Memory B cell (primary cell): ENCODE data around the gene DIP2C.
A peak's percentile ranks its signal among the peaks of the same experiment; 100 is the strongest.

Source experiments
- ATAC-seq: fragments of 150-1000 bp; cut with Tn5 transposase; 2 replicates; pipeline ENCODE4 v1.10.0; 2021; ENCODE audit warnings: low read depth, mild to moderate bottlenecking, moderate library complexity
- DNase-seq, 2 donors: peaks; one replicate each; pipeline ENCODE4 v3.0.0; 2022; ENCODE audit warnings: low spot score in 2 of 2
- H3K27ac Mint-ChIP-seq: one replicate; pipeline ENCODE4 v1.8.0; 2022; ENCODE audit warnings: mild to moderate bottlenecking, moderate library complexity, mixed read lengths
- H3K27me3 Mint-ChIP-seq: one replicate; pipeline ENCODE4 v1.8.0; 2022; ENCODE audit warnings: mixed read lengths
- H3K36me3 Mint-ChIP-seq: one replicate; pipeline ENCODE4 v1.8.0; 2022; ENCODE audit warnings: mild to moderate bottlenecking, mixed read lengths
- H3K4me1 Mint-ChIP-seq: one replicate; pipeline ENCODE4 v1.8.0; 2022; ENCODE audit warnings: mixed read lengths
- H3K4me3 Mint-ChIP-seq: one replicate; pipeline ENCODE4 v1.8.0; 2022; ENCODE audit warnings: mild to moderate bottlenecking, moderate library complexity, mixed read lengths
- H3K9me3 Mint-ChIP-seq: one replicate; pipeline ENCODE4 v1.8.0; 2022; ENCODE audit warnings: mixed read lengths

Gene DIP2C

DNA sequence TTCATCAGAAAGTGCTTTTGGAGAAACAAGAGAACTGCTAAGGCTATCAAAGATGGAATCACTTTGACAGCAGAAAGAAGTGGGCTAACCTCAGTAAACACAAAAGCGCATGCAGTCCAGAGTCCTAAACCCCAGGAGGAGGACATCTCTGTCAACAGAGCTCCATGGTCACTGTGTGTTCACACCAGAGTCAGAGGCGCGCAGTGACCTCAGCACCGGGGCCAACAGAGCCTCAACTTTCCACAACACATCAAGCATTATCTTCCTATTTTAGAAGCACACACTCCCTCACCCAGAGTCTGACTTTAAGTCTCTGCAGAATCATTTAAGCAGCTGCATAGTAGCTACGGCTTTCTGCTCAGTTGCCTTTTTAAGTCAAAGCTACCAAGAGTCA lies 195.3 kb downstream of the DIP2C start:
- Mint-ChIP-seq H3K4me3 (no peak overlapping the region), H3K36me3 (no peaks in the 10 kb centered on the region), H3K4me1 (no peaks in the 10 kb centered on the region), H3K27ac (no peak overlapping the region), H3K9me3 (no peaks in the 10 kb centered on the region), H3K27me3 (peaks cover 21% of the 10 kb centered on the region)
- no peak for DNase-seq
- no peak for ATAC-seq

DNA sequence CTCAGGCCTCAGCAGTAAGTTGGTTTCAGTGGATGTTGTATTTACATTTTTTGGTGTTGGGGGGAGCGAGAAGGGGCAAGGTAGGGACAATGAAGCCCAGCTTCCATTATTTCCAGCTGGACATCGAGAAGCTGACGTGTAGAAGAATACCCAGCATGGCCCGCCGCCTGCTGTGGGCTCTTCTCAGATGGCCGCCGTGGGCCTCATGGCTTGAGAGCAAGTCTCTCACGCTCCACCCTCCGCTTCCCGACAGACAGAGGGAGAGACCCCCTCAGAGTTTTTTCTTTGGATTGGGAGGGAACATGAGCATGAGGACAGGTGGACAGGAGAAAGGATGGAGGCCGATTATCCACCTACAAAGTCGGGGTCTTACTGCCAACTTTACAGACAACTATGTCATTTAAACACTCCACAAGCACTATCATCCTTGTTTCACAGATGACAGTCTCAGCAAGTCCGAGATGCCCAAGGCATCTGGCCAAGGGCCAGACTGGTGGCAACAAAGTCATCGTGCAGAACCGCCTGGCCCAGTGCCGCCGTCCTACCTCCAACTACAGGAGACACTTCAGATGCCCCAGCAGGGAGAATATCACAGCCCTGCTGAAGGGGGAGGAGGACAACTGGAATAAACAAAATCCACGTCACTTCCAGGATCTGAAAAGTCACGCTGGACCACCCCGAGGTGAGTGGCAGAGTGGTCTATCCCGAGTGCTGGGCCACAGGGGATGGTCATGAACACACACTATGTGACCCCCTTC lies 195.9 kb downstream of the DIP2C start:
- no peaks in the 10 kb centered on the region for H3K9me3 Mint-ChIP-seq
- H3K4me3 Mint-ChIP-seq, result no peak overlapping the region
- DNase-seq (no peak), ATAC-seq (no peak)
- H3K27me3 Mint-ChIP-seq, result peaks cover 23% of the 10 kb centered on the region
- no peaks in the 10 kb centered on the region for H3K4me1 Mint-ChIP-seq
- H3K27ac Mint-ChIP-seq, result no peak overlapping the region
- no peaks in the 10 kb centered on the region for H3K36me3 Mint-ChIP-seq

DNA sequence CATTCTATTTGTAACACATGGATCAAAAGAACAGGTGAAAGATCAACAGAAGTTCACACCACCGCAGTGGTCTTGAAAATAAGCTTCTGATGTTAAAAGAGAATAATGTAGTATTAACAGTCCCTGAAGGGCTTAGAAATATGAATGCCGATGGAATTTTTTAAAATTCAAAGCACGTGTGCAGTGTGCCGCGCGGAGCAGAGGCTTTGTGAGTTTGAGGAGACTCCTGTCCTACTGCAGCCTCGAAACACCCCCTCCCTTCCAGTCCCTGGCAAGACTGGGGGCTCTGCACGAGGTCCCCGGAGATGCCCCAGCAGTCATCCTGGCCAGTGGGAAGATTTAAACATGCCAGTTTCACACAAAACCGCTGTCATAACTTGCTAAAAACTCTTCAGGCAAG lies 196.6 kb downstream of the DIP2C start:
- no peak for DNase-seq
- ATAC-seq, result no peak
- no peaks in the 10 kb centered on the region for H3K9me3 Mint-ChIP-seq
- H3K27ac Mint-ChIP-seq, result no peak overlapping the region
- no peaks in the 10 kb centered on the region for H3K4me1 Mint-ChIP-seq
- peaks cover 21% of the 10 kb centered on the region for H3K27me3 Mint-ChIP-seq
- no peaks in the 10 kb centered on the region for H3K36me3 Mint-ChIP-seq
- H3K4me3 Mint-ChIP-seq, result no peak overlapping the region

- no peaks in the 10 kb centered on the region for H3K4me1 Mint-ChIP-seq
- no peak for ATAC-seq
Observed at GRCh38 chr10:491667-492424, 197.6 kb downstream of the DIP2C start.

DNA sequence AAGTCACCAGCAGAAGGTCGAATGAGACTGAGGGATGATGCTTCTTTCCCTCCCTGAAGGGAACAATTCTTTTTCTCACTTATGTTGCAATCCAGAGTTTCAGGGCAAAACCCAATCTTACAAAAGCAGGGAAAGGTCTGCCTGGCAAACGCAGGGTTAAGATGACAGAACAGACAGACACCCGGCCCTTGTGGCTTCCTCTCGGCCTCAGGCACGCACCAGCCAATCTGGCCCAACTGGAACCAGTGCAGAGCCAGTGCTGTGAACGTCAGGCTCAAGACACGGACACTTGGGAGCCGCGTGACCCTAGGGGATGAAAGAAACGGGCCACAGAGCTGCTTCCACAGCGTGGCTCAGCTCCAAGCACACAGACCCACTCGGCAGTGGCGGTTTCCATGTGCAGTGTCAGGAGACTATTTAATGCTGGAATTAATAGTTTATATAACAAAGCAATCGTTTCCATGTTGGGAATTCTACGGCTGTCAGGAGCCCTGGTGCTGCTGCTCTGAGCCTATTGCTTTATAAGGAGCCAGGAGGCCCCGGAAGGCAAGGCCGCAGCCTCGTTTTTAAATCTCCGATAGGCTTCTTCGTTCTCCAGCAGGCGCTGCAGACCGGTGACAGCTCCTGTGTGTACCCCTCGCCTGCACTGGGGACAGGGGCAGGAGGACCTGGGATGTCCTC lies 198.4 kb downstream of the DIP2C start:
- H3K27me3 Mint-ChIP-seq, result peaks cover 21% of the 10 kb centered on the region
- no peaks in the 10 kb centered on the region for H3K36me3 Mint-ChIP-seq
- H3K27ac Mint-ChIP-seq, result no peak overlapping the region
- ATAC-seq (no peak), DNase-seq (no peak)
- H3K4me1 Mint-ChIP-seq, result no peaks in the 10 kb centered on the region
- H3K9me3 Mint-ChIP-seq, result no peaks in the 10 kb centered on the region
- H3K4me3 Mint-ChIP-seq, result no peak overlapping the region

More at GRCh38 chr10:491667-492424, 197.6 kb downstream of the DIP2C start:
- Mint-ChIP-seq H3K9me3 (no peaks in the 10 kb centered on the region), H3K27ac (no peak overlapping the region), H3K27me3 (peaks cover 21% of the 10 kb centered on the region), H3K36me3 (no peaks in the 10 kb centered on the region), H3K4me3 (no peak overlapping the region)
- DNase-seq, result no peak

DNA sequence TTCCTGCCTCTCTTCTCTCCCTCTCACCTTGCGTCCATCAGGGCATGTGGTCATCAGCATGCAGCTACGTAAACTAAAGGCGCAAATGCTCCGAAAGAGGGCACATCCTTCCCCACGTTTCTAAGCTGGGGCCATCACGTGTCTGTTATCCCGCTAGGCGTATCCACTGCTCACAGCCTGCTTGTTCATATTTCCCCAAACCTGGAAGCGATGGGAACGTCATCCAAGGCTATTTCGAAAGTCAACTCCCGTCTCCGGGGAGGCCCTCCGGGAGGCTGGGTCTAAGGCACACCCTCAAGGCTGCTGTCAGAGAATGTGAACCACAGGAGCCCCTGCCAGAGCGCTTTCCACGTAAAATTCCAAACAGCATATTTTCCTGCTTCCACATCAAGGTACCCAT lies 199.2 kb downstream of the DIP2C start:
- Mint-ChIP-seq H3K4me3 (no peak overlapping the region), H3K4me1 (peaks cover 1% of the 10 kb centered on the region), H3K27ac (no peak overlapping the region), H3K36me3 (no peaks in the 10 kb centered on the region), H3K9me3 (no peaks in the 10 kb centered on the region), H3K27me3 (peaks cover 21% of the 10 kb centered on the region)
- DNase-seq, result no peak
- no peak for ATAC-seq

DNA sequence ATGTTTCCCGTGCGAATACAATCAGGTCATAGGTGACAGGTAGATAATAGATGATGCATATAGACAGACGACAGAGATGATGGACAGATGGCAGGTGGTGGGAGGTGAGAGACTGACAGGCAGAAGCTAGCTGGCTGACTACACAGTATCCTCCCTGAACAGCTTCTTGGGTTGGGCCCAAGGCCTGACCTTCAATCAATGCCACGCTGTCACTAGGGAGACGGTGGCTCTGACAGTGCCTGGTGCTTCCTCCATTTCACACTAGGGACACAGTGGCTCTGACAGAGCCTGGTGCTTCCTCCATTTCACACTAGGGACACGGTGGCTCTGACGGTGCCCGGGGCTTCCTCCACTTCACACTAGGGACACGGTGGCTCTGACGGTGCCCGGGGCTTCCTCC lies 200.1 kb downstream of the DIP2C start:
- DNase-seq (no peak), ATAC-seq (no peak)
- Mint-ChIP-seq H3K4me3 (no peak overlapping the region), H3K27me3 (peaks cover 19% of the 10 kb centered on the region), H3K4me1 (peaks cover 4% of the 10 kb centered on the region), H3K27ac (no peak overlapping the region), H3K36me3 (no peaks in the 10 kb centered on the region), H3K9me3 (no peaks in the 10 kb centered on the region)

GRCh38 chr10:488933-489215 lies 200.6 kb downstream of the DIP2C start:
- DNase-seq, result no peak
- Mint-ChIP-seq H3K4me1 (peaks cover 4% of the 10 kb centered on the region), H3K27ac (no peak overlapping the region), H3K36me3 (no peaks in the 10 kb centered on the region), H3K9me3 (no peaks in the 10 kb centered on the region), H3K4me3 (no peak overlapping the region), H3K27me3 (peaks cover 16% of the 10 kb centered on the region)
- no peak for ATAC-seq

DNA sequence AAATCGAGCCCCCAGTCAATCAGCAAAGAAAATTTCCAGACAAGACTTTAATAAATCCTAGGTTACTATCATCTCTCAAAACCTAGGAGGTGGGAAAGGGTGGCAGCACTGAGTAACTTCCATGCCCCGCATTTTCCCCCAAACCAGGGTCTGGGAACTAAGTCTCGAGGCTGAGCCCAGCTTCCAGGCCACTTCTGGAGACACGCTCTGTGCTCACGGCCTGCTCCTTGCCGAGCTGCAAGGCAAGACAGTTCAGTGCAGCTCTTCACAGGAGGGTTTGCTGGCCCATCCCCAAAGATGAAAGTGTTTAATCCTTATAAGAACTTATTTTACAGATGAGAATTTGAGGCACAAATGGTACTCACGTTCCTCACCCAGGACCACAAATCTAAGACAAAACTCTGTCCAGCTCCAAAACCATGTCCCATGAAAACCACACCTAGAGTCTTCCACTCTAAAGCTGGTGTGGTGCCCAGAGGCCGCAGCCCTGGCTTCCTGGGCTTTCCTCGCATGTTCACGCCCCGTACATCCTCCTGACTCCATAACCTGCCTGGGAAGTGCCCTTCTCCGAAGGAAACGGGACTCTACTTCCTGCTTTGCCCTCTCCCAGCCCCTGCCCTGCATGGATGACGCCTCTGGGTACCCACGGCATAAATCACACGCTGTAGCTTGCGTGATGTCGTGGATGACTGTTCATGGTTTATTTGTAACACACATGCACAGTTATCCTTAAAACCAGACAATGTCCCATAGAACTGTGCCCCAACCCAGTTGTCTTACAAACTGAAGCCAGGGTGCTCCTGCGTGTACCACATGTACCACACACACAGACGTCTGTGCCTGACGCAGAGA lies 201.2 kb downstream of the DIP2C start:
- H3K27ac Mint-ChIP-seq, result no peak overlapping the region
- no peak for ATAC-seq
- H3K36me3 Mint-ChIP-seq, result no peaks in the 10 kb centered on the region
- no peaks in the 10 kb centered on the region for H3K9me3 Mint-ChIP-seq
- H3K4me1 Mint-ChIP-seq, result peaks cover 4% of the 10 kb centered on the region
- H3K4me3 Mint-ChIP-seq, result no peak overlapping the region
- H3K27me3 Mint-ChIP-seq, result peaks cover 16% of the 10 kb centered on the region
- no peak for DNase-seq

GRCh38 chr10:486666-487322 lies 202.7 kb downstream of the DIP2C start:
- no peak overlapping the region for H3K4me3 Mint-ChIP-seq
- no peaks in the 10 kb centered on the region for H3K36me3 Mint-ChIP-seq
- no peak overlapping the region for H3K27ac Mint-ChIP-seq
- DNase-seq, result no peak
- H3K9me3 Mint-ChIP-seq, result no peaks in the 10 kb centered on the region
- no peak for ATAC-seq
- peaks cover 4% of the 10 kb centered on the region for H3K4me1 Mint-ChIP-seq
- H3K27me3 Mint-ChIP-seq, result peaks cover 9% of the 10 kb centered on the region

GRCh38 chr10:486206-486605 lies 203.3 kb downstream of the DIP2C start:
- no peak for DNase-seq
- Mint-ChIP-seq H3K36me3 (no peaks in the 10 kb centered on the region), H3K4me1 (peaks cover 4% of the 10 kb centered on the region), H3K27ac (no peak overlapping the region), H3K9me3 (no peaks in the 10 kb centered on the region), H3K27me3 (peaks cover 9% of the 10 kb centered on the region), H3K4me3 (no peak overlapping the region)
- no peak for ATAC-seq

GRCh38 chr10:485776-486175 lies 203.7 kb downstream of the DIP2C start:
- H3K9me3 Mint-ChIP-seq, result no peaks in the 10 kb centered on the region
- no peaks in the 10 kb centered on the region for H3K36me3 Mint-ChIP-seq
- DNase-seq (no peak), ATAC-seq (no peak)
- peaks cover 9% of the 10 kb centered on the region for H3K27me3 Mint-ChIP-seq
- H3K27ac Mint-ChIP-seq, result no peak overlapping the region
- H3K4me1 Mint-ChIP-seq, result peaks cover 4% of the 10 kb centered on the region
- H3K4me3 Mint-ChIP-seq, result no peak overlapping the region

DNA sequence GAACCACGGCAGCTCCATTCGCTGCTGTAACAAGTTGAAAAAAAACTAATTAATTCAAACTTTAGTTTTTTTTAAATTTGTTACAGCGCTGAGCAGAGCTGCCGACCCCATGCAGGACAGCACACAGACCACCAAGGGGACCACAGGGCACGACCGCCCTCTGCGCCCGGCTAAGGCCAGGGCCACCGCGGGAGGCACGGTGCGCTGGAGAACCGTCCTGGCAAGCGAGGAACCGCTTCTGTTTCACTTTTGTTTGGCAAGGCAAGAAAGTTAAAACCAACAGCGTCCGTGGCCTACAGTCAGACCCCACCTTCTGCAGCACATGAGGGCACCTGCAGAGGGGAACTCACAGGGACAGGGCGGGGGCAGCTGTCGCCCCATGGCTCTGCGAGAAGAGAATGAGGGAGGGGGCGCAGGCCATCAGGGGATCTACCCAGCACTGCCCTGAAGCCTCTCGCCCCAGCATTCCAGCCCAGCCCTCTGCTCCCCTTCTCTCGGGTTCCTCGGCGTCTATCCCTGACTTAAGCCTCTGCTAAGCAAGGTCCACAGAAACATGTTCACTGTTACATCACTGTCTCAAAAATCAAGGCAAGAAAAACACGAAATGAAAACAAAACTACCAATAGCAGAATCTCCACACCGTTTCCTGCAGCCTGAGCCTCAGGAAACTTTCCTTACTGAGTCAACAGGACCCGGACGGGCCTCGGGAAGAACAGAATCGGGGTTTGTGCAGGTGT lies 204.4 kb downstream of the DIP2C start:
- peak; percentile 12 to 19 for DNase-seq
- Mint-ChIP-seq H3K4me3 (peak overlapping the region; percentile 81), H3K9me3 (no peaks in the 10 kb centered on the region), H3K27ac (peak overlapping the region; percentile 68), H3K36me3 (no peaks in the 10 kb centered on the region), H3K4me1 (peaks cover 4% of the 10 kb centered on the region), H3K27me3 (peaks cover 7% of the 10 kb centered on the region)
- peak; percentile 86 for ATAC-seq
